Islet precursor cell (in vitro differentiated cells): ENCODE results near the gene UGGT1.

Experiments used
- DNase-seq: peaks from one replicate; pipeline ENCODE4 v3.0.0-alpha.2; 2018

Gene UGGT1

DNA sequence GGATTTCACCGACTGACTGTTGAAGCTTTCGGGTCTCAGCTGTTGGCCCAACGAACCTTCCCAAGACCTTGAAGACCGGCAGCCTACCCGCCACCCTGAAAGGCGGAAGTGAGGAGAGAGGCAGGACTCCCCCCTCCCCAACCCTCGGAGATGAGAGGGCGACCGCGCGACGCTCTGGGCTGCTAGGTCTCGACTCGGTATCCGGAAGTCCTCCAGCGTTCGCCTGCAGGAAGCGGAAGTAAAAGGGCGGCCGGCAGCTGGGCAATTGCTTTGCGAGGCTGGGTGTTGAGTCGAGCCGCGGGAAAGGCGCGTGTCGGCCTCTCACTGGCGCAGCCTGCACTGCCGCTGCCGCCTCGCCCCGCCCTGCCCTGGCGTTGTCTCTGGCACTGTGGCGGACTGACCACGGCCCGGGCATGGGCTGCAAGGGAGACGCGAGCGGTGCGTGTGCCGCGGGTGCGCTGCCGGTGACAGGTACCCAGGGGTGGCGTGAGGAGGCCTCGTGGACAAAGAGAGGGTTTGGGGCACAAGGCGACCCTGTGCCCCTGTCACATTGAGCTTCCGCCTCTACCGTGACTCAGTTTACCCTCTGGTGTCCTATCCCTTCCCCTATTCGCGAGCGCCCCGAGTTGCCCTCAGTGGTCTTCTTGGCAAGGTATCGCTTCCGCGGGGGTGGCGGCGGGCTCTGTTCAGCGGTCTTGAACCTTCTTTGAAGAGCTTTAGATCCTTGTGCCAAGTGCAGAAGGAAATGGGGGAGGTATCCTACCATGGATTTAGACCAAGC lies at the start of gene UGGT1:
Gene UGGT1 (plus strand): TSS at position 256 of the 781 bp plus-strand sequence. CDS start 158 bp downstream, at position 414.
- peak; percentile 99 for DNase-seq

GRCh38 chr2:128041561-128041960 lies 49.4 kb upstream of the UGGT1 start:
- peak; percentile 81 for DNase-seq

DNA sequence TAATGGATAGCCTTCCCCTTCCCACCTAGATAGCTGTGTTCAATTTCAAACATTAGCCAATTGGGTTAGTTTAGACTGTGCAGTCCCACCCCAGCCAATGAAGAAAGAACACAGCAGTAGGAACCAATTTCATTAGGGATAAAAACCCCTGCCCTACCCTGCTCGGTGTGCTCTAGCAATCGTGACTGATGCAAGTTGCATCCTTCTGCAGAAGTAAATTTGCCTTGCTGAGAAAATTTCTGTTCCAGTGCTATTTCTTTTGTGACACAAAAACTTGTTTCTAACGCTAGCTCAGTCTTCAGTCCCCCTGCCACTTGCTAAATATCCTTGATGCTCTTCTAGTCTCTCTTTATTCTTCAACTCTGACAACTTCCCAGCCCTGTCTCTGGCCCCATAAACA lies 48.0 kb upstream of the UGGT1 start:
- no peak for DNase-seq

GRCh38 chr2:128053331-128053730 lies 37.7 kb upstream of the UGGT1 start:
- no peak for DNase-seq

GRCh38 chr2:128054104-128054885 lies 36.7 kb upstream of the UGGT1 start:
- peak; percentile 15 for DNase-seq

- DNase-seq = peak; percentile 8
These were observed 33.7 kb upstream of the UGGT1 start for GRCh38 chr2:128057334-128057733.

DNA sequence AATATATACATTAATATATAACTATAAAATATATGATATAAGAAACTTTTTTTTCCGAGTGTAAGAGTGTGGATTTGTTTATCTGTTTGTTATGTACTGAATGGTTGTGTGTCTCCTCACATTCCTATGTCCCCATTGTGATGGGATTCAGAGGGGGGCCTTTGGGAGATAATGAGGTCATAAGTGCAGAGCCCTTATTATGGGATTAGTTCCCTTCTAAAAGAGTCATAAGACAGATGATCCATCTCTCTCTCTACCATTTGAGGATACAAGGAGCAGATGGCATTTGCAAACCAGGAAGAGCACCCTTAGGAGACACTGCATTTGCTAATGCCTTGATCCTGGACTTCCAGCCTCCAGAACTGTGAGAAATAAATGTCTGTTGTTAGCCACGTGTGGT lies 32.9 kb upstream of the UGGT1 start:
- no peak for DNase-seq

- no peak for DNase-seq
These were observed 28.4 kb upstream of the UGGT1 start for GRCh38 chr2:128062571-128062970.

- DNase-seq = peak; percentile 14
These were observed 26.6 kb upstream of the UGGT1 start for GRCh38 chr2:128064353-128064752.

- DNase-seq = no peak
These were observed 21.2 kb upstream of the UGGT1 start for GRCh38 chr2:128069769-128070168.

DNA sequence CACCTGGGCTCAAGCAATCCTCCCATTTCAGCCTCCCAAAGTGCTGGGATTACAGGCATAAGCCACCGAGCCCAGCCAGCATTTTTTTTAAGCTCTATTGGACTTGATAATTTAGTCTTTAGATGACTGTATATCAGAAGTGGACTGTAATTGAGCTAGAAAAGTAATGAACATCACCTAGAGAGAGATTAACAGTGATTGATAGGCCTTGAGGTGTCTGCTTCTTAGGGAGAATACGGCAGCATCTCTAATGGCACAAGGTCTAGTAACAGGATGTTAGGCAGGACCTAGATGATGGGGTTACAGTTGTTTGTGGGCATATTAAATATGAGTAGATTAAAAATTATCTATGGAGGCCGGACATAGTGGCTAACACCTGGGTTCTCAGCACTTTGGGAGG lies 17.7 kb upstream of the UGGT1 start:
- DNase-seq = no peak

- no peak for DNase-seq
These were observed 14.4 kb upstream of the UGGT1 start for GRCh38 chr2:128076461-128077106.

GRCh38 chr2:128084757-128085156 lies 6.2 kb upstream of the UGGT1 start:
- no peak for DNase-seq

DNA sequence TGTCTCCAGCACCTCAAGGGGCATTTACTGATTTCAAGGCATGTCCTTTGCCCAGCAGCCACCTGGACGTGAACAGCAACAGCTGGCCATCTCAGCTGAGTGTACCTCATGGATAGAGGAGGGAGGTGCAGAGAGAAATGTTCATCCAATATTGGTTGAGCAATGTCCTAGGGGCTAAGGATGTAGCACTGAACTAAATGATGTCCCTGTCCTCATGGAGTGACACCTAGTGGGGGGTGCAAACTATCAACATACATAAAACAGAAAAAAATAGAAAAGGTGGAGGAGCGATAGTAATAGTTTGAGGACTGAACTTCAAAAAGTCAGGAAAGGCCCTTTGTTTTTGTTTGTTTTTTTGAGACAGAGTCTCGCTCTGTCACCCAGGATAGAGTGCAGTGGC lies 4.8 kb upstream of the UGGT1 start:
- DNase-seq = no peak

DNA sequence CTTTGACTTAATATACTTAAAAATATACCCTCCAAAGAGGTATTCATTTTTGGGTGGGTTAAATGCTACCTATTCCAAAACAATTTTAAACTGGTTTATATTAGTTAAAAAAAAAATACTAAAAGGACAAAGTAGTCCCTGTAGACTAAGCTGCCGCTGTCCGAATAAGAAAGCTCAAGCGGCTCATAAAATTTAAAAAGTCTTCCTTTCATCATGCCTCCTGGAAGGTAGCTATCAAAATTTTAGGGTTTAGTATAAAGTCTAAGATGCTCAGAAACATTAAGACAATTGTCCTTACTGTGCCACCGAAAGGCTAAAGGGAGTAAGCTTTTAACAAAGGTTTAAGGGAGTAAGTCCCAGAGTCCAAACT lies 440 bp upstream of the UGGT1 start:
- no peak for DNase-seq

DNA sequence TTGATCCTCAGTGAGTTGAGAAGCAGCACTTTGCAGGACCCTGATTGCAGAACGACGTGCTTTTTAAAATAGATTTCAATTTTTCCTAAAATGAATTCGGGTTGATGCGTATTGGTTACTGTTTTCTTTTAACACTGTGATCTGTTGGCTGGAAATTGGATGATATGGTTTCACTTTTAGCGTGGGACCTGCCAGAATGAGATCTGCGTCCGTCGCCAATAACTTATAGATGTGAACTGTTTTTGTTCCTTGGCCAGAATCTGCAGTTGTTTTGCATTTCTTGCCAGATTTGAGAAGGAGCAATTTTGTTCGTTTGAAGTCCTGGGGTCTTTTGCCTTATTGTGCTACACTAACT lies 703 bp downstream of the UGGT1 start:
- no peak for DNase-seq

DNA sequence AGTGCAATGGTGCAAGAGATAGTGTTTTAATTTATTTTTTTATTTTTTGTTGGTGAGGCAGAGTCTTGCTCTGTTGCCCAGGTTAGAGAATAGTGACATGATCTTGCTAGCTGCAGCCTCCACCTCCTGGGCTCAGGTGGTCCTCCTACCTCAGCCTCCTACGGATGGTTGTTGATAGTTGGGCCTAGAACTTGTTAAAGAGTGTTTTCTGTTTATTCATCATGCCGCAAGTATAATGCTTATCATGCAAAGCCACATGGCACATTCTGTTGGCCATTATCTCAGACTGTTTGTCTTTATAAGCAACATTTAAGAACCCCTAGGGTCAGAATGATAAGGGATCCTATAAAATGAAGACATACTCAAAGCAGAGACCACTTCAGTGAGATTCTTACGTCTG lies 1.7 kb downstream of the UGGT1 start:
- DNase-seq = no peak

DNA sequence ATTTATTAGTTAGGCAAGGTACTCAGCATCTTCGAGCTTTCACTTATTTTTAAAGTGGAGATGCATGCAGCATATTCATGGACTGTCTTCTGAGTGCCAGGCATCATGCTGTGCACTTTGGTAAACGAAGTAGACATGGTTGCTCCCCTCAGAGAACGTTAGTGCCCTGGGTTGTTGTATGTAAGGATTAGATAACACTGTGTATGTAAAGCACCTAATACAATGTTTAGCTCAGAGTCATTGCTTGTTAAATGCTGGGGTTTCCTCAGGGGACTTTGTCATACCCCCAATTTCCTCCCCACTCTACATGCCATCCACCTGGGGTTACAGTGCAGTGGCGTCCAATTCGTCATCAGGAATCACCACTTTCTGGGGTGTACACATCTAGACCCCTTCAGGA lies 2.8 kb downstream of the UGGT1 start:
- DNase-seq = no peak

- DNase-seq = no peak
These were observed 4.2 kb downstream of the UGGT1 start for GRCh38 chr2:128095201-128095600.

DNA sequence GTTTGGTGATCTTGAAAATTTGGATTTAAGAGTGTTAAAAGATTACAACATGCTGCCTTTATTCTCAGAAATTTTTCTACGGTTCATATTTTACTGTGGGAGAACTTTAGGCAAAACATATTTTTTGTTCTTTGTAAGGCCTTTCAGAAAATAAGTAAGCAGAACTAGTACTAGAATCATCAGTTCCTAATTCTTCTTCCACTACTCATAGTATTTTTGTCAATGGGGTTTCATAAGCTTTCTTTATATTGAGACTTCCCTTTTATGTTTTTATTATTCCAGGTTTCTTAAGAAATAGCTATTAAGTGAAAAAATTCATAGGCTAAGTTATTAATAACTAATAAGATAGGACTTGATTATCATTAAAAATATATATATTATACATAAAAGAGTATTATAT lies 12.4 kb downstream of the UGGT1 start:
- no peak for DNase-seq

- no peak for DNase-seq
These were observed 14.1 kb downstream of the UGGT1 start for GRCh38 chr2:128105072-128105471.

- DNase-seq = no peak
These were observed 17.2 kb downstream of the UGGT1 start for GRCh38 chr2:128108166-128108565.

DNA sequence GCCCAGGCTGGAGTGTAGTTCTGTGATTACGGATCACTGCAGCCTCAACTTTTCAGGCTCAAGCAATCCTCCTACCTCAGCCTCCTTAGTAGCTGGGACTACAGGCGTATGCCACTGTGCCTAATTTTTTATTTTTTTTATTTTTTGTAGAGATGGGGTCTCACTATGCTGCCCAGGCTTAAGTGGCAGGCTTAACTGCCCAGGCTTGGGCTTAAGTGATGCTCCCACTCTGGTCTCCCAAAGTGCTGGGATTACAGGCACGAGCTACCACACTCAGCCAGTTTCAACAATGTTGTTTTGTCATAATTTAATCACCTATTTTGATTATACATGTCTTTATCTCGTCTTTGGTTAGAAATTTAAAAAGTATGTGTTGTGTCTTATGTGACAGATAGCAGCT lies 18.2 kb downstream of the UGGT1 start:
- no peak for DNase-seq
